Measurements from ENCODE around the gene ADAMTSL1. TPM values are rescaled to one million over a fixed set of nuclear protein-coding genes. Genes with fewer than 3 reads are reported as not detected.

The ADAMTSL1 gene
- total and polyA plus RNA-seq, 9 of the 15 experiments (the other 6 are each of a cell fraction or from before 2014, with no cell fraction given): 0.01 TPM; not detected in 8

- ATAC-seq: no peak
- 0% methylated on average over 4 of the region's 5 CpGs for WGBS (ENCODE audit: insufficient coverage, low coverage, missing lambda C conversion rate)
- intact Hi-C loops (cut with micrococcal nuclease): no loop called here
- no peak overlapping the region for H3K4me3 ChIP-seq
- H4K20me1 ChIP-seq (replicated peaks; ENCODE audit: control insufficient read depth, insufficient read depth, low read length): no peaks in the 10 kb centered on the region
- H3K27me3 ChIP-seq (ENCODE audit: control insufficient read depth in 2 of 2, insufficient read depth in 2 of 2, low read length in 2 of 2): no peaks in the 10 kb centered on the region
- ChIA-PET CTCF (ENCODE audit: low intra/inter-chr PET ratio) (no interaction called here), POLR2A (interaction anchor here (0.7 to 1.2 kb wide), 2 partner anchors 9 to 638 kb away, joined by 3 to 4 read pairs; no protein-coding TSS in a partner anchor)
- no peak overlapping the region for H3K9ac ChIP-seq (ENCODE audit: insufficient read depth in 1 of 2, low read depth in 2 of 2, low read length in 2 of 2)
- no peaks in the 10 kb centered on the region for H3K4me1 ChIP-seq (replicated peaks in 1 of 2; ENCODE audit: control insufficient read depth in 2 of 2, insufficient read depth in 2 of 2, low read length in 2 of 2)
- no peaks in the 10 kb centered on the region for H3K9me3 ChIP-seq (replicated peaks; ENCODE audit: control insufficient read depth, insufficient read depth, low read depth, low read length)
- no peaks in the 10 kb centered on the region for H3K79me2 ChIP-seq (ENCODE audit: control insufficient read depth, insufficient read depth, low read length)
- H3K9me1 ChIP-seq (ENCODE audit: control insufficient read depth, insufficient read depth, low read length): no peaks in the 10 kb centered on the region
- in situ Hi-C loops (cut with MboI): no loop called here
- TF ChIP-seq NR2C2 (CRISPR knock-in tag; IDR thresholded peaks at IDR 0.05) (no peak), NR2C2 (tag; IDR thresholded peaks at IDR 0.05) (no peak), ZNF551 (CRISPR knock-in tag; IDR thresholded peaks at IDR 0.05) (no peak), KLF16 (IDR thresholded peaks at IDR 0.05) (no peak), CTCF (IDR thresholded peaks at IDR 0.05 in 2 of 3, conservative IDR thresholded peaks at IDR 0.05 in 1 of 3; ENCODE audit: insufficient read depth in 2 of 3, low read depth in 1 of 3, low read length in 3 of 3) (no peak), ESRRB (CRISPR knock-in tag; IDR thresholded peaks at IDR 0.05; ENCODE audit: borderline replicate concordance) (no peak), RBM22 (IDR thresholded peaks at IDR 0.05; ENCODE audit: low read depth, low read length, poor library complexity, severe bottlenecking) (no peak)
- BruUV-seq (replicated peaks): no TSS peak
- H3K36me3 ChIP-seq (ENCODE audit: control insufficient read depth, insufficient read depth, low read length): no peaks in the 10 kb centered on the region
- no peak for DNase-seq (ENCODE audit: extremely low read depth in 1 of 4, low spot score in 3 of 4)
- no peak overlapping the region for H3K4me2 ChIP-seq (ENCODE audit: insufficient read depth, low read length)
- no peak for FAIRE-seq
- no peak overlapping the region for H2AFZ ChIP-seq (ENCODE audit: low read depth, low read length)
- no peak overlapping the region for H3K27ac ChIP-seq (ENCODE audit: extremely low read depth, low read depth, low read length)
Observed at GRCh38 chr9:18891946-18892670, 418.2 kb downstream of the ADAMTSL1 start.

Measured in K562 (cell line).